GM23338 (cell line): ENCODE results near the gene LY86. TPM values are rescaled to one million over a fixed set of nuclear protein-coding genes. Genes with fewer than 3 reads are reported as not detected.

Experiments used
- ATAC-seq: fragments of 200-7000 bp; cut with Tn5 transposase; 3 replicates; pipeline ENCODE4 v1.9.1; 2020
- DNase-seq: peaks from one replicate; pipeline ENCODE4 v3.0.0-alpha.2; 2015; ENCODE audit warnings: low spot score
- H2AFZ ChIP-seq: fragments of 200-600 bp; sonication (generic); 2 replicates; pipeline ENCODE4 v1.8.0; 2016; ENCODE audit warnings: antibody characterized with exemption, mild to moderate bottlenecking, moderate library complexity
- H3F3A ChIP-seq: fragments of 200-600 bp; sonication (generic); replicated peaks from 2 replicates; pipeline ENCODE4 v1.8.0; 2017; ENCODE audit warnings: antibody characterized with exemption, mixed run types, low read depth
- H3K27ac ChIP-seq: fragments of 200-600 bp; sonication (generic); 2 replicates; pipeline ENCODE4 v1.6.1; 2016; ENCODE audit warnings: low read depth
- H3K27me3 ChIP-seq: fragments of 200-600 bp; sonication (generic); 2 replicates; pipeline ENCODE4 v1.8.0; 2016; ENCODE audit warnings: mild to moderate bottlenecking, mixed run types, moderate library complexity; ENCODE audit not compliant: insufficient read depth
- H3K36me3 ChIP-seq: fragments of 200-600 bp; sonication (generic); 2 replicates; pipeline ENCODE4 v1.8.0; 2016; ENCODE audit warnings: mild to moderate bottlenecking; ENCODE audit not compliant: insufficient read depth
- H3K4me1 ChIP-seq: fragments of 200-600 bp; sonication (generic); 2 replicates; pipeline ENCODE4 v1.8.0; 2016; ENCODE audit warnings: mild to moderate bottlenecking, moderate library complexity; ENCODE audit not compliant: insufficient read depth
- H3K4me2 ChIP-seq: fragments of 200-600 bp; sonication (generic); 2 replicates; pipeline ENCODE4 v1.7.1; 2017; ENCODE audit warnings: mixed run types
- H3K4me3 ChIP-seq: fragments of 200-600 bp; sonication (generic); 2 replicates; pipeline ENCODE4 v1.6.1; 2016; ENCODE audit warnings: mixed run types
- H3K79me2 ChIP-seq: fragments of 200-600 bp; sonication (generic); replicated peaks from 2 replicates; pipeline ENCODE4 v1.8.0; 2017; ENCODE audit warnings: mild to moderate bottlenecking; ENCODE audit not compliant: insufficient read depth
- H3K9me2 ChIP-seq: fragments of 200-600 bp; sonication (generic); 2 replicates; pipeline ENCODE4 v1.8.0; 2017; ENCODE audit not compliant: insufficient read depth
- H4K20me1 ChIP-seq: fragments of 200-600 bp; sonication (generic); replicated peaks from 2 replicates; pipeline ENCODE4 v1.8.0; 2017; ENCODE audit warnings: mild to moderate bottlenecking; ENCODE audit not compliant: insufficient read depth
- H3K27ac Mint-ChIP-seq: 2 replicates; pipeline ENCODE4 v1.8.0; 2020; ENCODE audit warnings: inconsistent platforms, mild to moderate bottlenecking, moderate library complexity, mixed read lengths
- H3K27me3 Mint-ChIP-seq: 3 replicates; pipeline ENCODE4 v1.8.0; 2022; ENCODE audit warnings: low read depth, mild to moderate bottlenecking, moderate library complexity, mixed read lengths, inconsistent platforms; ENCODE audit not compliant: insufficient read depth, poor library complexity
- H3K36me3 Mint-ChIP-seq: 3 replicates; pipeline ENCODE4 v1.8.0; 2021; ENCODE audit warnings: low read depth, mild to moderate bottlenecking, inconsistent platforms, moderate library complexity, mixed read lengths
- H3K4me1 Mint-ChIP-seq: 3 replicates; pipeline ENCODE4 v1.8.0; 2020; ENCODE audit warnings: mild to moderate bottlenecking, inconsistent platforms, mixed read lengths
- H3K4me3 Mint-ChIP-seq: 3 replicates; pipeline ENCODE4 v1.8.0; 2021; ENCODE audit warnings: moderate library complexity, mild to moderate bottlenecking, inconsistent platforms, mixed read lengths
- H3K9me3 Mint-ChIP-seq: 3 replicates; pipeline ENCODE4 v1.8.0; 2020; ENCODE audit warnings: moderate library complexity, mild to moderate bottlenecking, inconsistent platforms, mixed read lengths
- CTCF ChIP-seq, 2 experiments: fragments of 200-600 bp in 1 of 2; sonication (generic) in 1 of 2; conservative IDR thresholded peaks; 2 replicates each; pipeline versions ENCODE4 v1.5.1 to v1.6.1; 2016 to 2017; ENCODE audit warnings: antibody characterized with exemption in 2 of 2, low read depth in 2 of 2, mild to moderate bottlenecking in 2 of 2, moderate library complexity in 1 of 2
- EZH2 ChIP-seq: fragments of 200-600 bp; sonication (generic); IDR thresholded peaks from one replicate; pipeline ENCODE4 v1.8.0; 2017; ENCODE audit warnings: antibody characterized with exemption, mild to moderate bottlenecking, low read depth; ENCODE audit not compliant: unreplicated experiment
- EZH2phosphoT487 ChIP-seq: fragments of 200-600 bp; sonication (generic); IDR thresholded peaks from one replicate; pipeline ENCODE4 v1.8.1; 2018; ENCODE audit warnings: antibody characterized with exemption; ENCODE audit not compliant: unreplicated experiment
- POLR2AphosphoS5 ChIP-seq: IDR thresholded peaks from 2 replicates; pipeline ENCODE4 v1.6.1; 2016; ENCODE audit warnings: antibody characterized with exemption, low read depth
- REST ChIP-seq: IDR thresholded peaks from one replicate; pipeline ENCODE4 v1.6.1; 2018; ENCODE audit warnings: antibody characterized with exemption; ENCODE audit not compliant: unreplicated experiment
- ZNF331 ChIP-seq: fragments of 250-450 bp; sonication (Bioruptor Pico); IDR thresholded peaks from 2 replicates; pipeline ENCODE4 v1.5.0; 2020; ENCODE audit warnings: low read depth, mild to moderate bottlenecking, moderate library complexity
- ZNF462 ChIP-seq: fragments of 250-450 bp; sonication (Bioruptor Pico); IDR thresholded peaks from 2 replicates; pipeline ENCODE4 v1.5.0; 2020; ENCODE audit warnings: mild to moderate bottlenecking, moderate library complexity
- polyA plus RNA-seq: library from polyadenylated mRNA; unstranded; fragments of >200 nt; fragmentation: Nextera tagmentation; extraction: Ambion mirVana; gene quantifications from 2 replicates; pipeline ENCODE4 v1.2.1, GENCODE V29; 2016
- total RNA-seq: library from RNA; depleted of rRNA; stranded (reverse); fragments of >200 nt; shearing (Covaris generic); gene quantifications from 2 replicates; pipeline ENCODE4 v1.2.3, GENCODE V29; 2014

The LY86 gene
- total and polyA plus RNA-seq, 2 experiments from 2014 or later: 0.29 TPM; not detected in 1

- H3K9me3 Mint-ChIP-seq: no peaks in the 10 kb centered on the region; the same call in 2 of the 3 replicates
- ATAC-seq: no peak
- Histone ChIP-seq H3K79me2 (no peaks in the 10 kb centered on the region), H3K4me2 (no peak overlapping the region), H3K36me3 (no peaks in the 10 kb centered on the region), H3K4me1 (no peaks in the 10 kb centered on the region; the same call in 1 of the 2 replicates), H3K27ac (no peak overlapping the region), H3K4me3 (no peak overlapping the region), H2AFZ (no peak overlapping the region), H3K9me2 (no peaks in the 10 kb centered on the region), H3K27me3 (no peaks in the 10 kb centered on the region), H4K20me1 (no peaks in the 10 kb centered on the region), H3F3A (no peaks in the 10 kb centered on the region)
- peaks cover 6% of the 10 kb centered on the region for H3K4me1 Mint-ChIP-seq
- H3K36me3 Mint-ChIP-seq: no peaks in the 10 kb centered on the region
- no peak overlapping the region for H3K4me3 Mint-ChIP-seq
- TF ChIP-seq ZNF462: no peak
- TF ChIP-seq EZH2: no peak
- TF ChIP-seq ZNF331 (CRISPR knock-in tag): no peak
- TF ChIP-seq REST: no peak
- no peak for TF ChIP-seq CTCF (conservative IDR thresholded peaks at IDR 0.05; ENCODE audit: low read depth in 2 of 2)
- TF ChIP-seq EZH2phosphoT487: no peak
- no peak for TF ChIP-seq POLR2AphosphoS5
- no peak for DNase-seq
- H3K27ac Mint-ChIP-seq: no peak overlapping the region
- peaks cover 4% of the 10 kb centered on the region for H3K27me3 Mint-ChIP-seq
Observed at GRCh38 chr6:6604566-6604965, 16.0 kb downstream of the LY86 start.
